ENCODE measurements around the gene GIT2. TPM values are rescaled to one million over a fixed set of nuclear protein-coding genes. Genes with fewer than 3 reads are reported as not detected.
A peak's percentile ranks its signal among the peaks of the same experiment; 100 is the strongest.
"Not testable (repeated sequence)": the region's sequence is repeated elsewhere in the genome, so short reads cannot be mapped to it uniquely, and the experiment has no call there.

GIT2 gene
- total RNA-seq, 1 donor from 2014 or later = 41.4 TPM

DNA sequence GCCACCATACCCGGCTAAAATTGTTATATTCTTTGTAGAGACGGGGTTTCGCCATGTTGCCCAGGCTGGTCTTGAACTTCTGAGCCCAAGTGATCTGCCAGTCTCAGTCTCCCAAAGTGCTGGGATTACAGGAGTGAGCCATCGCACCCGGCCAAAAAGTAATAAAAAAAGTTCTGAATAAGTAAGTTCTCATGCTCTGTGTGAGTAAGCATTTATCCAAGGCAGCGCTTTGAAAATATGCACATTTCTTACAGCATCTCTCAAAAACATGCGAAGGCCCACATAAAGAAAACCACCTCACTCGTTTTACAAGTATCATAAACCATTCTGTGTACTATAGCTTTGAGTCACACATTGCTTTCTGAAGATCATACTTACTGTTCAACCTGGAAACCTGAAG, 8.6 kb downstream of the GIT2 start:
- DNase-seq (no peak), ATAC-seq (no peak)
- intact Hi-C loops (cut with micrococcal nuclease) = no loop called here

DNA sequence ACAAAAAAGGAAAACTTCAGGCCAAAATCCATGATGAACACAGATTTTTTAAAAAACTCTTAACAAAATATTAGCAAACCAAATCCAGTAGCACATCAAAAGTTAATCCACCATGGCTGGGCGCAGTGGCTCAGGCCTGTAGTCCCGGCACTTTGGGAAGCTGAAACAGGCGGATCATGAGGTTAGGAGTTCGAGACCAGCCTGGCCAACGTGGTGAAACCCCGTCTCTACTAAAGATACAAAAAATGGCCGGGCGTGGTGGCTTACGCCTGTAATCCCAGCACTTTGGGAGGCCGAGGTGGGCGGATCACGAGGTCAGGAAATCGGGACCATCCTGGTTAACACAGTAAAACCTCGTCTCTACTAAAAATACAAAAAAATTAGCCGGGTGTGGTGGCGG, 9.9 kb downstream of the GIT2 start:
- DNase-seq; intact Hi-C loops (cut with micrococcal nuclease); ATAC-seq: not testable (repeated sequence)

DNA sequence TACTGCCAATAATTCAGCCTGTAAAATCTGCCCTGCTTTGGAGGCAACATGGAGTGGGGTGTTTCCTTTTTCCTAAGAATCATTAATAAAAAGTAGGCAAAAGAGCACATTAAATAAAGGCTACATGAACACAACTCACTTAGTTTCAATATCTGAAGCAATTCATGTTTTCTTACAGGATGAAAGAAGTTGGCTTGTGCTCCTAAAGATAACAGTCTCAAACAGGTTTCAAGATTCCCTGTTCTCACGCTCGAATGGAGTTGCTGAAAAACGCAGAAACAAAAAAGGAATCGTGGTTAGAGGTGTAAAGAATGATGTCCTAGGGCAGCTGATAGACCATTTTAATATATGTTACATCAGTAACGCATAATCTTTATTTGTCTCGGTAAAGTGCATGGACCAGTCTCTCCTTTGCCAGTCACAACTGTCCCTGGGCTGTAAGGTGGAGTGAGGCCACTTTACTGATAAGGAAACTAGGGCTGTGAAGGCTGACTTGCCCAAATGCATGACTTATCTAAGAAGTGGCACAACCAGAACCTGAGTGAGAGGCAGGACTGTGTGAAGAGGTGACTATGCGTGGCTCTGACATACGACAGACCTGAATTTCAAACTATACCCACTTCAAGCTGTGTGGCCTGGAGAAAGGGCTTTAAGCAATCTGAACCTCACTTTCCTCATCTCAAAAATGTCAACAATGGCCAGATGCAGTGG, 12.6 kb downstream of the GIT2 start:
- ATAC-seq (peak; percentile 92), DNase-seq (no peak)
- intact Hi-C loops (cut with micrococcal nuclease) = no loop called here

DNA sequence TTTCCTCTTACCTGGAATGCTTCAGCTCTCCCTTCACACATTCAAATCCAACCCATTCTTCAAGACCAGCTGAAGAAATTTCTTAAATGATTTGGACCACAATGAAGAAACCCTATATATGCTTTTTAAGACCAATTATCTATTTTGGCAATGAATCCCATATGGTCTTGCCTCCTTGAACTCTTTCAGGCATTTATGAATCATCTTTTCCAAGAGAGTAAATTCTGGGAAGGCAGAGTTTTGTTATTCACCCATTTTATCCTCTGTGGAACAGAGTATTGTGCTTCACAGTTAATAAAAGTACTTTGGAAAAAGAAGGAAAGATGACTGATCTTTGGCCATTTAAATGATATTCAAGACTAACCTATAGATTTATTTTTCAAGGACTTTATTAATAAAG, 14.0 kb downstream of the GIT2 start:
- intact Hi-C loops (cut with micrococcal nuclease) = no loop called here
- DNase-seq = no peak
- no peak for ATAC-seq

DNA sequence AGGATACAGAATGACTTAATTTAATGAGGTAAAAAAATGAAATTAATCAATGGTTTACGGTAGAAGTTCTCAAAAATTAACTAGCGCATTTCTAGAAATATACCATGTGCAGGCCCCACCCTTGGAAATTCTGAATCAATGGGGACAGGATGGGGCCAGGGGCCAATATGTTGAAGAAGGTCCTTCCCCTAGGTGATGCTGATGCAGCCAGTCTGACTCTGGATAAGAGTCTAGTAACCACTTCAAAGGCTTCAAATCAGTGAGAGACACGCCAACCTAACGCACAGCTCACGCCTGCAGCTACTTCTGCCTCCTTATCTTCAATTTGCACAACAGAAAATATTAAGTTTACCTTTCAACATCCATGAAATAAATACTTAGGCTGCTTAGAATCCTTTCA, 14.9 kb downstream of the GIT2 start:
- intact Hi-C loops (cut with micrococcal nuclease) = no loop called here
- DNase-seq (no peak), ATAC-seq (no peak)

DNA sequence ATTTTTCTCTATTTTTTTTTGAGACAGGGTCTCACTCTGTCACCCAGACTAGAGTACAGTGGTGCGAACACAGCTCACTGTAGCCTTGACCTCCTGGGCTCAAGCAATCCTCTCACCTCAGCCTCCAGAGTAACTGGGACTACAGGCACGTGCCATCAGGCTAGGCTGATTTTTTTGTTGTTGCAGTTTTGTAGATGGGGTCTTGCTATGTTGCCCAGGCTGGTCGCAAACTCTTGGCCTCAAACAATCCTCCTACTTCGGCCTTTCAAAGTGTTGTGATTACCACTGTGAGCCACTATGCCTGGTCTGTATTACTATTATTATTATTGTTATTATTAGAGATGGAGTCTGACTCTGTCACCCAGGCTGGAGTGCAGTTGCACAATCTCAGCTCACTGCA, 23.3 kb downstream of the GIT2 start:
- intact Hi-C loops (cut with micrococcal nuclease) = no loop called here
- DNase-seq (no peak), ATAC-seq (no peak)

DNA sequence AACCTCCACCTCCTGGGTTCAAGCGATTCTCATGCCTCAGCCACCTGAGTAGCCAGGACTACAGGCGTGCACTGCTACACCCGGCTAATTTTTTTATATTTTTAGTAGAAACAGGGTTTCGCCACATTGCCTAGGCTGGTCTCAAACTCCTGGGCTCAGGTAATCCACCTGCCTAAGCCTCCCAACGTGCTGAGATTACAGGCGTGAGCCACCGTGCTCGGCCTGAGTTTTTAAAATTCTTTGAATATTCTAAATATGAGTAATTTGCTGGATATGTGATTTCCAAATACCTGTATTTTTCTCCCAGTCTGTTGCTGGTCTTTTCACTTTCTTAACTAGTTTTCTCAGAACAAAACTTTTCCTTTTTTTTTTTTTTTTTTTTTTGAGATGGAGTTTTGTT, 27.4 kb downstream of the GIT2 start:
- intact Hi-C loops (cut with micrococcal nuclease) = no loop called here
- ATAC-seq (no peak), DNase-seq (no peak)

DNA sequence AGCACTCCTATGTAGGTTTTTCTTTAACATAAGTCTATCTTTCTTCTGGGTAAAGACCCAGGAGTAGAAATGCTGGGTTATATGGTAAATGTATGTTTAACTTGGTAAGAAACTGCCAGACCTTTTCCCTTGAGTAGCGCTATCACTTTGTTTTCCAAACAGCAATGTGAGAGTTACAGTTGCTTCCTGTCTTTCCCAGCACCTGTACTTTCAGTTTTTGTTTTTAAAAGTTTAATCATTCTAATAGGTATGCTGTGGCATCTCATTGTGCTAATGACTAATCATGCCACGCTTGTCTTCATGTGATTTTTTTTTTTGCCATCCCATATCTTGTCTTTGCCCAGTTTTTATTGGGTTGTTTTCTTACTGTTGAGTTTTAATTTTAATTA, 28.1 kb downstream of the GIT2 start:
- intact Hi-C loops (cut with micrococcal nuclease) = no loop called here
- DNase-seq = no peak
- ATAC-seq = no peak

DNA sequence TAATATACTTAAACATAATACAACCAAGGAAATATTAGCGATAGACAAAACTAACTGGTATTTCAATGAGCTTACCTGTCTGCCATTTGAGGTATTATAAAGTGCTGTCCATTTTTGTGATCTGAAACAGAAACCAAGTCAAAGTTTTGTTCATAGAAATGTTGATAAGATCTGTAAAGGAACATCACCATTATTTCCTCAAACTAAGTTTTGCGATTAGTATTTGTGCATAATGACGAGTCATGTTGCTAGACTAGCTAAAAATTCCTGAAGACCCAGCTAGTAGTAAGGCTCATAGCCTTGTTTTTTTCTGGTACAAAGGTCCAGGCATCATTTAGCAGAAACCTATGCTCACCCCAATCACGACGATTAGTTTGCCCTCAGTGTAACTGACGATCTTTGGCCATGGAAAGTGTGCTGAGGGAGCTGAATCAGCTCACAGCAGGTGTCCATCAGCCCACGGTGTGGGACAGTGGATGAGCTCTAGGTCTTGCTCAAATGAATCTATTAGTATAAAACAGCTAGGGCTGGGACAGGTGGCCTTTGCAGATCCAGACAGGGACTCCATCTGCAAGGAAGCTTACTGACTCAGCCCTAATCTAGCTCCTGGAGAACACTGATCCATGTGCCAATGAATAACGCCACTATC, 28.7 kb downstream of the GIT2 start:
- ATAC-seq (no peak), DNase-seq (no peak)
- intact Hi-C loops (cut with micrococcal nuclease) = no loop called here

DNA sequence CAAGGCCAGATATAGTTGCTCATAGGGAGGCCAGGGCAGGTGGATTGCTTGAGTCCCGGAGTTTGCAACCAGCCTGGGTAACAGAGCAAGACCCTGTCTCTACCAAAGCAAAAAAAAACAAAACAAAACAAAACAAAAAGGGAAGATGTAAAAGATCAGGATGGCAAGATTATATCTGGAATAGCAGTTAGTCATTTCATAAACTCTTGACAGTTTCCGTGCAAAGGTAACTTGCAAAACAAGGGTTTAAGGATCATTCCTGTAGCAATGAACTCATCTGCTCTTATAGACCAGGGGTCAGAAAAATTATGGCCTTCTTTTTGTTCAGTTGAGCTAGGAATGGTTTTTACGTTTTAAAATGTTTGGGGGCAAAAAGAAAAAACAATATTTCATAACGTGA, 29.6 kb downstream of the GIT2 start:
- DNase-seq = no peak
- intact Hi-C loops (cut with micrococcal nuclease) = no loop called here
- no peak for ATAC-seq

DNA sequence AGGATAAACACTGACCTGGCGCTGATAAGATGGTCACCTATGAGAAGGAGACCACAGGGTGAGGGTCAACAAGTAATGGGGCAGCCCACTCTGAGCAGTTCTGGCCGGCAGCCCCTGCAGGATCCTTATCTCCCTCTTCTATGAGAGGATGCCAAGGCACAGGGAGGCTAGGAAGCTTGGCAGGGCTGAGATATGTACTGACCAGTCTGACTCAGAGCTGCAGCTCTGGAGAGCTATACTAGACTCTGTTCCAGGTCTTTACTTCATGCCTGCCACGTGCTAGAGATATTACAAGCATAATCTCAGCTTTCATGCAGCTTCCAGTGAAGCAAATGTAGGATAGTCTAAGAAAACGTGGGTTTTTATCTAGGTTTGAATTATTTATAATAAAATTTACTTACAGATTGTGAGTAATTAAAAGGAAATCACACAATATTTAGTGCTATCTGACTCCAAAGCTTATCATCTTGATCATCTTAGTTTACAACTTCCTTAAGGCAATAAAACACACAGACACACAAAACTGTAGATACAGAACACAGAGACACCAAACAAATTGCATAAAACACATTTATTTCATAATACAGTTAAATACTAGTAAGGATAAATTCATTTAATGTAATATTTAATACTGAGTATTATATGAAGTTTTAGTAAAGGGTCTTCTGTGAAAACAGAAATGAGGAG, 32.3 kb downstream of the GIT2 start:
- DNase-seq (no peak), ATAC-seq (peak; percentile 64)
- intact Hi-C loops (cut with micrococcal nuclease) = no loop called here

DNA sequence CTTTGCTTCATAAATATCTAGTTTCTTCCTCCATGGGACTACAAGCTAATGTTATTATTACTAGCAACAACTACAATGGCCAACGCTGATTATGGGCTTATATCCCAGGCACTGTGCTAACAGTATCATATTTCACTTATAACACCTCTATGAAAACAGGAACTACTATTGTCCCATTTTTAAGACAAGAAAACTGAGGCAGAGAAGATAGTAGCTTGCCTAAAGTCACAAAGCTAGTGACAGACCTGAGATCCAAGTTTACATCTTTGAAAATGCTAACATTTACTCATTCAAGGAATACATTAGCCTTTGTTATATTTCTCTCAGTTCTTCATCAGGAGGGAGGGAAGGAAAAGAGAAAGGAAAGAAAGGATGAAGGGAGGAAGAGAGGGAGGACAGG, 32.8 kb downstream of the GIT2 start:
- DNase-seq (no peak), ATAC-seq (no peak)
- intact Hi-C loops (cut with micrococcal nuclease) = no loop called here

DNA sequence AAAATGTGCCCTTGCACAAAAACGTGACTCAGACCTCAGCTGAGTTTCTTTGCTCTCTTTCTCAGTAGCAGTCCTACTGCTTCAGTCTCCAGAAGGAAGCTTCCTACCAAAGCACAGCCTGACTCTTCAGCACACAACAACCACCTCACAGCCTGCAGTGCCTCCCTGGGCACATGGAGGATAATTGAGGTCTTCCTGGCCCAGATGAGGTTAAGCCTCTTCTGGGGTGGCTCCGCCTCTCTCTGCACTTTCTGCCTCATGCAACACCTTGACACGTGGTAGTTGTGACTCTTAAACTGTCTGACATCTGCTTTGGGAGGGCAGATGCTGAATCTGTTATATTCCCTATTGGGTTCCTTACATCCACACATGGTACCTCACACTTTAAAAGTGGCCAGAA, 33.8 kb downstream of the GIT2 start:
- intact Hi-C loops (cut with micrococcal nuclease) = no loop called here
- DNase-seq (no peak), ATAC-seq (peak; percentile 18)

DNA sequence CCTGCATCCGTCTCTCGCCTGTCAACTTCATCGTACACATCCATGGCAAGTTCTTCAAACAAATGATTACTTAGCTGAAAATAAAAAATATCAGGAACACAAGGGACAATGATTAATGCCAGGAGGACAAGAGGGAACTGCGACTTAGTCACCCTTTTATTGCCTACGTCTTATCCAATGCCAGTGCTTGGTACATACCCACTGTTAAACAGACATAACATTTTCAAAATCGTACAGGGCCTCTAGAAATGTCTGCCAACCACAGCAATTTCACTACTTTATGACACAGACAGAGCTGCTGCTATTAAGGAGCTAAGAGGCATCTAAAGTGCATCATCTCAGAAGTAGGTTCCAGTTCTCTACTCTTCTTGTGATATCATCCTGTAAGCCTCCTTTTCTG, 34.6 kb downstream of the GIT2 start:
- ATAC-seq = peak; percentile 66
- intact Hi-C loops (cut with micrococcal nuclease) = no loop called here

DNA sequence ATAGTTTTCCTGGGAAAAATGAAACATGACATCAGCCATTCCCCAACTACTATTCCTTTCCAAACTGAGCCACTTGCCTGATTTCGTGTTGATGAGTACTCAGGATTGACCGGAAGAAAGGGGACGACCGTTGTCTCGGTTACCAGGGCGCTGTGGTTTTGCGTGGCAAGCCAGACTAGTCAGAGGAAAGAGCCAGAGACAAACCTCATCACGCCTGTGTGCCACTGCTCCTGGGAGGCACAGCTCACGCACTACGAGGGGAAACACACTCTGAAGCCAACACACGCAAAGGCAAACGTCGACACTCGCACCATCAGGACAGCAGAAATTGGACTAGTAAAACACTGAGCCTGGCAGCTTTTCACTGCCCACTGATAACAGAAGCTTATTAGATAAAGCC, 35.0 kb downstream of the GIT2 start:
- peak; percentile 81 for ATAC-seq
- intact Hi-C loops (cut with micrococcal nuclease) = no loop called here
- DNase-seq = peak; percentile 41

More for the DNA sequence above, 34.6 kb downstream of the GIT2 start:
- DNase-seq = no peak

DNA sequence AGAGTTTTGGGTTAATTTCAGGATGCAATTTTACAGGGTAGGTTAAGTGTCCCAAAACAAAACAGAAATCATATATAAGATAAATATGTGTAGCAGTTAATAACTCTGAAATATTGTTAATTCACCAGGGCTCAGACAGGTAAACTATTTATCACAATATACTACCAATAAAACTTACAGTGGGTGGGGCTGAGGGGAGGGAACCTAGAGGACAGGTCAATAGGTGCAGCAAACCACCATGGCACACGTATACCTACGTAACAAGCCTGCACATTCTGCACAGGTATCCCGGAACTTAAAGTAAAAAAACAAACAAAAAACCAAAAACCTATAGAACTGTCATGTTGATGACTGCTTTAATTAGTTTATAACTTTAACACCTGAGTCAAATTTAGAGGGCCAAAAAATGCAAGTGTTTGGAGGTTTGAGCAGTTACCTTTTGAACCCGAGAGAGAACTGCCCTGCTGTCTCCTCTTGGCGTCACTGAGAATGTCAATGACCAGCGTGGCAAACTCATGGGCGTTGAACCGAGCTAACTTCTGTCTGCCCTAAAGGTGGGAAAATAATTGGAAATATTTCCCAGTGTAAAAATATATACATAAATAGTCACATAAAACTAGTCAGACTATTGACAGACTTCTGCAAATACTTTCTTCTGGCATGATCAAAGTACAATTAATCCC, 36.6 kb downstream of the GIT2 start:
- DNase-seq (no peak), ATAC-seq (no peak)
- intact Hi-C loops (cut with micrococcal nuclease) = no loop called here

DNA sequence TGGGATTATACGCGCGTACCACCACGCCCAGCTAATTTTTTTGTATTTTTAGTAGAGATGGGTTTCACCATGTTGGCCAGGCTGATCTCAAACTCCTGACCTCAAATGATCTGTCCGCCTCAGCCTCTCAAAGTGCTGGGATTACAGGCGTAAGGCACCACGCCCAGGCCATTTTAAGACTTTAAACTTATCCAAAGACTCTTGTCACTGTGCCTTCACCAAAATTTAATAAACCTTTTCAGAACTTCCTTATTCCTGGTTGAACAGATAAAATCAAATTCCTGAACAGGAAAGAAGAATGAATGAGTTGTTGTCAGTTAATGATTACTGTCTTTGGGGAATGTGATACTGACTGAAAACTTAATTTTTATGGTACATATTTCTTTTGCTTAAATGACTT, 37.8 kb downstream of the GIT2 start:
- intact Hi-C loops (cut with micrococcal nuclease) = no loop called here
- DNase-seq = no peak
- no peak for ATAC-seq

DNA sequence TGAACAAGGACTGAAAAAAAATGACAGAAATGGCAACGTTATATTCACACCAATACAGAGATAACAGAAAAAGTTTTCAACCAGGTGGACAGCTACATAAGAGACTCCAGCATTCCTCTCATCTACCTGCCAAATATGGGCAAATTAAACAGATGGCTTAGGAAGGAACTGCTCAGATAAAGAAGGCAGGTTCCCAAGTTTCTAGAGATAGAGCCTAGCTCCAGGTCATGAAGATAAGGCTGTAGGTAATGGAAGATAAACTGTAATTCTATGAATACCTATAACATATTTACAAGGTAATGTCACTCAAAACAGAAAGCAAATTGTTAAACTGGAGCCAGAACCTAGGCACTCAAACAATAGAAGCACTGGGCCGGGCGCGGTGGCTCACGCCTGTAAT, 42.5 kb downstream of the GIT2 start:
- intact Hi-C loops (cut with micrococcal nuclease) = no loop called here
- no peak for ATAC-seq
- DNase-seq = no peak

DNA sequence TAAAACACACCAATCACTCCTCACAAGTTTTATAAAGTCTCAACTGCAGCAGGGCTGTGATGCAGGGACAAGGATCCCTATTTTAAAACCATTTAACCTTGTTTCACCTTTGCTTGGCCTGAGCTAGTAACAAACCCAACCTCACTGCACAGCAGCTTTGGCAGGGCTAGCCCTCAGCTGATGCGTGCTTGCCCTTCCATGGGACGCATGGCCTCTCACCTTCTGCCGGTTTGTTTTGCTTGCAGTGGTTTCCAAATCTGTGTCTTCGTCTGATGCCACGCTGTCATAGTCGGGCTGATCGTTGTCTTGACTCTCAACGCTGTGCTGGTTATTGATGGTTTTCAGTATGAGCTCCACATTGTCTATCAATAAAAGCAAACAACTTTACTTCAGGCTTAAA, 43.3 kb downstream of the GIT2 start:
- DNase-seq (peak; percentile 74), ATAC-seq (peak; percentile 80)
- intact Hi-C loops (cut with micrococcal nuclease) = no loop called here

DNA sequence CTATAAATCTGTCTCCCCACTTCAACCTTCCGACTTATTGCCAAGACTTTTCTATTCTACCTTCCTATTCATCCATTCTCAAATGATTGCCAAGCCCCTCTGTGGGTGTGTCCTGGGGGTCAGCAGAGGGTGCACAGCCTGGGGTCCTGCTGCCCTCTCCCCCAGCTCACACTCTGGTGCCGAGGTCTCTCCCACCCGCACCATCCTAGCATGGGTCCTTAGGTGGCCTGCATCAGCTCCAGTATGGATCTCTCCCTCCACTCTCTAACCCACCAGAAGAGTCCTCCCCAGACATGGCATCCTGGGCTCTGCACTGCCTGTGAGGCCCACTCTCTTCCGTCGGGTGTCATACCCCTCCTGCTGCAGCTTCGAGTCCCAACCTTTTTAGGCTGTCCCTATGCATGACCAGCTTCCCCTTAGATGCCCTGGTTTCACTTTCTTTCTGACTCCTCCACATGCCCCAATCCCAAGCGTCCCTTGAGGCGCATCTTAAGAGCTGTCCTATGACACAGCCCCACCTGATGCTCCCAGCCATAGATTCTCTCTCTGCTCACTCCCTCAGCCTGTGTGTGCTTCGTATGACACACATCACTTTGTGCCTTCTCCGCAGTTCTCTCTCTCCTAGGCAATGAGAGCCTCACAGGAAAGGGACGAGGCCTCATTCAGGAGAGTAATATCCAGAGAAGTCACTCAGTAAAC, 43.9 kb downstream of the GIT2 start:
- DNase-seq (no peak), ATAC-seq (peak; percentile 9)
- intact Hi-C loops (cut with micrococcal nuclease) = no loop called here
